Left renal pelvis (tissue), 4 donors: Measurements from ENCODE around the gene DTWD2. TPM values are rescaled to one million over a fixed set of nuclear protein-coding genes. Genes with fewer than 3 reads are reported as not detected.
"Not testable (repeated sequence)": the region's sequence is repeated elsewhere in the genome, so short reads cannot be mapped to it uniquely, and the experiment has no call there.

ENCODE experiments used
- DNase-seq, 4 donors: peaks; one replicate each; pipeline ENCODE4 v3.0.0-alpha.2; 2013; ENCODE audit warnings: low read depth in 4 of 4, low spot score in 3 of 4
- polyA plus RNA-seq, 4 donors: library from polyadenylated mRNA; unstranded; fragments of 120-200 nt; gene quantifications; one replicate each; pipeline ENCODE4 v1.2.1, GENCODE V29; 2013; ENCODE audit not compliant: insufficient read length in 4 of 4

Gene DTWD2
- polyA plus RNA-seq, 4 donors, result 6.9 to 17.2 (median 14.4) TPM

DNA sequence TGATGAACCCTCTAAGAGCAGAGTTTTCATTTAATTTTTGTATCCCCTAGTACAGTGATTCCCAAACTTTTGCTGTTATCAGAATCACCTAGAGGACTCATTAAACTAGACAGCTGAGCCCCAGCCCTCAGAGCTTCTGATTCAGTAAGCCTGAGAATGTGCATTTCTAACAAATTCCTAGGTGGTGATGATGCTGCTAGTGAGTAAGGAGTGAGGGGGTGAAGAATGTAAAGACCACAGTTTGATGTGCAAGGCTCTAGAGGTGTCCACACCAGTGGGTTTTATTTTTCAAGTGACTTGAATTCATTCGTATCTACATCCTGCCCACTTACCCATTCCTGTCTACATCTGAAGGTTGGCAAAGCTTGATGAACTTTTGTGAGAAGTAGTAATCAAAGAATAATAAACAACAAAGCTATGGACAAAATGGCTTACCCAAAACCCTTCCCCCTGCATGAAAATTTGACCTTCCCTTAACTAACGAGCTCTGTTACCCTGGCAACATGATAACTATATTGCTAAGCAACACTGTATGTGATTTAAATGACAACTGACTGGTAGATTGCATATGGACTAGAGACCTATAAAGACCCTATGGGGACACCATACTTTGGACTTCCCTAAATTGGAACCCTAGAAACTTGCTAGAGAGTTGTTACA is 35.2 kb downstream of the DTWD2 start:
- no peak for DNase-seq

DNA sequence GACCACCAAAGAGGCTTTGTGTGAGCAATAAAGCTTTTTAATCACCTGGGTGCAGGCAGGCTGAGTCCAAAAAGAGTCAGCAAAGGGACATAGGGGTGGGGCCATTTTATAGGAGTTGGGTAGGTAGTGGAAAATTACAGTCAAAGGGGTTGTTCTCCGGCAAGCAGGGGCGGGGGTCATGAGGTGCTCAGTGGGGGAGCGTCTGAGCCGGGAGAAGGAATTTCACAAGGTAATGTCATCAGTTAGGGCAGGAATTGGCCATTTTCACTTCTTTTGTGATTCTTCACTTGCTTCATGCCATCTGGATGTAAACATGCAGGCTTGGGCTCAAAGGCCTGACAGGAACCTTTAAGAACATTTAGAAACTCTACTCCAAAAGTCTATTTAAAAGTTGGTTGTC is 36.0 kb downstream of the DTWD2 start:
- not testable (repeated sequence) for DNase-seq

DNA sequence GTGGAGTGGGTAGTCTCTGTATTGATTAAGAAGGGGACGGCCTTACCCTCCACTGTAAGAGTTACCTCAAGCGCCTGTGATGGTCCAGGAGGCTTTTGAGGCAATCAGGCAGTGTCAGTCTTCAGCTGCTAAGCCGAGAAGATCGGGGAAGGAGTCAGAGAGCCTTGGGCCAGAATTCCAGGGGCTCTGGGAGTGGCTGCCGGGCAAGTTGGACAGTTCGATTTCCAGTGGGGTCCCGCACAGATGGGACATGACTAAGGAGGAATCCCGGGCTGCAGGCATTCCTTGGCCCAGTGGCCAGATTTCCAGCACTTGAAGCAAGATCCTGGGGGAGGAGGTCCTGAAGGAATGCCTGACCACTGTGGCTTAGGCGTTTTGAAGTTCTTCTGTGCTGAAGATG is 38.0 kb downstream of the DTWD2 start:
- not testable (repeated sequence) for DNase-seq

DNA sequence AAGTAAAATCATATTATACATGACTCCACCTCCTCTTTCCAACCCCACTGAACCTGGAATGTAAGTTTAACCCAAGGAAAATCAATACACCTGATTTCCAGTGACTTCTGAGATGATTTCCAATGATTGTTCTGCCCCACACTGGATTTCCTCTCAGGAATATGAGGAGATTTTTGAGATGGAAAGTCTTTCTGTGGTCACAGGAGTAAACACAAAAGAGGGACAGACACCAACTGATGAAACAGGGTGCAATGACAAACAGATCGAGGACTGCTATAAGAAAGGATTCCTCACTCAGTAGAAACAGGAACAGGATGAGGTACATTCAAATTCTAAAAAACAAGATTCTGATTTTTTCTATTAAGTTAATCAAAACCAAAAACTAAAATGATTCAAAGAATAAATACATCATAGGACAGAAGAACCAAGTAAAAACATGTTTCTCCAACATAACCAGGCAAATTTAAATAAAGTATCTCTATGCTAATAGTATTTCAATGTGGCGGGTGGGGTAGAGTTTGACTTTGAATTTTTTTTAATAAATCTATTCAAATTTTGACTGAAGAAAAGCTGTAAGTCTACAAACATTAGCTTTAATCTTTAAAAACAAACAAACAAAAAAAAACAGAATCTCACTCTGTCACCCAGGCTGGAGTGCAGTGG is 42.1 kb downstream of the DTWD2 start:
- no peak for DNase-seq

DNA sequence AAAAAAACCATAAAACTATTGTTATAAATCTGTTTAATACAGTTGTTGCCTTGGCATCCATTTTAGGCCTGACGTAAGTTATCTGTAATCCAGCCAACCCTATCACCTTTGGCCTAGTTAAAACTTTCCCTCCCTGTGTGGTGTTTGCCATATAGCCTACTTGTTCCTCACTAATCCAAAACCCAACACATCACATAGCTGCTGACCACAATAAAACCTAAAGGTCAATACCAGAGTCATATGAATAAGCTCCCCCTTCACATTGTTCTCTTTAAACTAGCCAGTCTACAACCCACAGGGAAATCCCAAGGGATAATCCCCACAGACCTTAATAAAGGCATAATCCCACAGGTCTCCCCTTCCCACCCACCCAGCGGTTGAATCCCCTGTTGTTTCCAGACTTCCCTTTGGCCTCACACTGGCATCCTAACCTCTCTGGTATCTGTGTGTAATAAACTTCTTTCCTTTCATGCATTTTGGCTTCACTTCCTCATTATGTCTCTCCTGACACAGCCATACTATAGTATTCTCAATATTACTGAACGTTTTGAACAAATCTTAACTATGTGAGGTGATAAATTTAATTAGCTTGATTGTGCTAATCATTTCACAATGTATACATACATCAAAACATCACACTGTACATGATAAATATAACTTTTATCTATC is 50.8 kb downstream of the DTWD2 start:
- DNase-seq, result no peak

DNA sequence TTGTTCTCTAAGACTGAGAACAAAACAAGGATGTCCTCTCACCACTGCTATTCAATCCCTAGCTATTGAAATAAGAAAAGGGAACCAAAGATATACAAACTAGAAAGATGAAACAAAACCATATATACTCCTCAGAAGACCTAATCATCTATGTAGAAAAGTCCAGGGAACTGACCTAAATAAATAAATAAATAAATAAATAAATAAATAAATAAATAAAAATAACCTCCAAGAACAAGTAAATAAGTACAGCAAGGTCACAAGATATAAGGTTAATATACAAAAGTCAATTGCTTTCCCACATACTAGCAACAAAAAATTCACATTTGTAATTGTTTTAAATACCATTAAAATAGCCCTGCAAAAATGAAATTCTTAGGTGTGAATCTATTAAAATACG is 54.6 kb downstream of the DTWD2 start:
- DNase-seq, result no peak

DNA sequence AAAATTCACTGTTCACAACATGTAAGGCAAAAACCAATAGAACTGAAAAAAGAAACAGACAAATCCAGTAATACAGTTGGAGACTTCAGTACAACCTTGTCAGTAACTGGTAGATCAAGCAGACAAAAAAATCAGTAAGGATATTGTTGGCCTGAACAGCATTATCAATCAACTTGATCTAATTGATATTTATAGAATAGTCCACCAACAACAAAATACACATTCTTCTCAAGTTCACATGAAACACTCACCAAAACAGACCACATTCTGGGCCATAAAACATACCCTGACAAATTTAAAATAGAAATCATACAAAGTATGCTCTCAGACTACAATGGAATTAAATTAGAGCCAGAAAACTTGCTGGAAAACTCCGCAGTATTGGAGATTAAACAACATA is 56.8 kb downstream of the DTWD2 start:
- no peak for DNase-seq

DNA sequence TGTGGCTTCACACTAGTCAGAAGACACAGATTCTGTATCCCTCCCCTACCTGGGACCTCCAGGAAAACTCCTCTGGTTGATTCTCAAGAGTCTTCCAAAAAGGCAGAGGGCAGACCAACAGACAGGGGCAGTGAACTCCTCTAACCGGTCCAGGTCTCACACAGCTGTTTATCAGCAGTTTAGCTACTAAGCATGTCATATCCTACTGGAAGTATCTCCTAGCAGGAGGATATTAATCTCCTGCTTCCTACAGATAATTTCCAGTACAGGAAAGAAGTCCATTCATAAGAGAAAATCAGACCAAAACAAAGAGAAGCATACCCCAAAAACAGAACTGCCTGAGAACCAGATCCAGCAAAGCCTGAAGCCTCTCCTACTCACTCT is 64.3 kb downstream of the DTWD2 start:
- DNase-seq, result no peak

DNA sequence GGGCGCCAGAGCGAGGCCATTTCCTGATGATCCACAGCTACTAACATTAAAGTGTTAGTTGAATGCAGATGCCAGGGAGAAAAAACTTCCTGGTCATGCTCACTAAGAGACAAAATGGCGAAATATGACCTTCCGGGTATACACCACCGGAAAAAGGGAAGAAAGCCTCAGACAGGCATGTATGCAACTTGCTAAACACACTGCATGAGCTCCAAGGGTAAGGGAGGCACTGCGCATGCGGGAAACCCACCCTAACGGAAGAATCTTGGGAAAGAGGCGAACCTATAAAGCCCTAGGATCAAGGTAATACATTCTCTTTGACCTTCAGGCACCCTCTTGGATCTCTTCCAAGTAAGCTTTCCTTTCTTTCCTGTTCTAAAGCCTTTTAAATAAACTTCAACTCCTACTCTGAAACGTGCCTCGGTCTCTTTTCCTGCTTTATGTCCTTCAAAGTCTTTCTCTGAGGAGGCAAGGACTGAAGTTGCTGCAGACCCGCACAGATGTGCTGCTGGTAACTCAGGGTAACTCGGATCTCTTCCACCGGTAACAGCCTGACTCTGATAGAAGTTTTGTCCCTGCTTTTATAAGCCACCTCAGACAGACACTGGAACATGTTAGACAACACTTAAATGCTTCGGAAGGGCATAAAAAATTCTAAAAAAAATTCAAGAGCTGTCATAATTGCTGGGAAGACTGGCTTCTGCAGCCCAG is 64.9 kb downstream of the DTWD2 start:
- DNase-seq, result no peak

DNA sequence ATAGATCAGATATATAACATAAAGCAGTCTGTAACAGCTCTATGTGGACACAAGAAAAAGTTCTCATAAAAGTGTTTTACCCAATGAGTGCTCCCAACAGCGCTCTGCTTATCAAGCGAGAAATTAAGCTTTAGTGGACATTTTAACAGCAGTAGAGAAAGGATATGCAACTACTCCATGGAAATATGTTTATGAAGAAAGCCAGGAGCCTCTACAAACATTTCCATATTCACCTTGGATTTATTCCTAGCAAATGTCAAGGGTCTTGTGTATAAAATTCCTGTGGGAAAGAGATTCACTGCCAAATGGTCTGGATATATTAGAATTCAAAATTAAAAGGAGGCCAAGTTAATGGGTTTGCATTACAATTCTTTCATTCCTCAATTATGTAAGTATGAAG is 66.5 kb downstream of the DTWD2 start:
- DNase-seq, result peak in 2 of 4 donors; percentile 3 to 9

DNA sequence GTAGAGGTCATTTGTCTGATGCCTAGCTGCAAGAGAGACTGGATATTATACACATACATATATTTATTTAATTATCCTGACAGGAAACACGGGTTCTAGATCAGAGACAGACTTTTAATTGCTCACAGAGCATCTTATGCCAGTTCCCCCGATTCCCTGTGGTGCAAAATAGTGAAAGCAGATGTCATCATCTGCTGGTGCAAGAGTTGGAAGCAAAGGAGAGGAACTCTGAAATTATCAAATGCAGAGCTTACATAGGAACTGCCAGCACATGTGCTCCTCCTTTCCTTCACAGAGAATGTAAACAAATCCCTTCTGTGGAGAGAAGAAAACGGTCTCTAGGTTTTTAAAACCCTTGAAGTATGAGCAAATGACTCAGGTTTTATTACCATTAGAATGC is 69.3 kb downstream of the DTWD2 start:
- no peak for DNase-seq

DNA sequence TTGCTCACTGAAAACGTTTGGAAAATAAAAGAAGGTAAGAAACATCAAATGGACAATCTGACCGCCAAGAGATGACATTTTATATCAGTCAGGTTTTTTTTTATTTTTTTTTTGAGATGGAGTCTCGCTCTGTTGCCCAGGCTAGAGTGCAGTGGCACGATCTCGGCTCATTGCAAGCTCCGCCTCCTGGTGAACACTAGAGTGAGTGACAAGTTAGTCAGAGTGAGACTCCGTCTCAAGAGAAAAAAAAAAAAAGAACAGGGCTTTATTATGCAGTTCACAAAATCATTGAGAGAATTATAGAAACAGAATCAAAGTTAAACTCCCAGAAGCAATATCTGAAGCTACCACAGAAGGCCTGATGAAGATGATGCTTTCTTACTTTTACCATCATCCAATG is 70.1 kb downstream of the DTWD2 start:
- DNase-seq, result no peak

DNA sequence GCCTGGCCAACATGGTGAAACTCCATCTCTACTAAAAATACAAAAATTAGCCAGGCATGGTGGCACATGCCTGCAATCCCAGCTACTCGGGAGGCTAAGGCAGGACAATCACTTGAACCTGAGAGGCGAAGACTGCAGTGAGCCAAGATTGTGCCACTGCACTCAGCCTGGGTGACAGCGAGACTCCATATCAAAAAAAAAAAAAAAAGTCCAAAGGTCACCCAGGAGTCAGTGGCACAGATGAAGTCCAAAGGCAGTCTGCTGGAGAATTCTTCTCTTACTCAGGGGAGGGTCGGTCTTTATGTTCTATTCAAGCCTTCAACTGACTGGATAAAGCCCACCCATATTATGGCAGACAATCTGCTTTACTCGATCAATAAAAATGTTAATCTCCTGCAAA is 80.8 kb downstream of the DTWD2 start:
- not testable (repeated sequence) for DNase-seq

DNA sequence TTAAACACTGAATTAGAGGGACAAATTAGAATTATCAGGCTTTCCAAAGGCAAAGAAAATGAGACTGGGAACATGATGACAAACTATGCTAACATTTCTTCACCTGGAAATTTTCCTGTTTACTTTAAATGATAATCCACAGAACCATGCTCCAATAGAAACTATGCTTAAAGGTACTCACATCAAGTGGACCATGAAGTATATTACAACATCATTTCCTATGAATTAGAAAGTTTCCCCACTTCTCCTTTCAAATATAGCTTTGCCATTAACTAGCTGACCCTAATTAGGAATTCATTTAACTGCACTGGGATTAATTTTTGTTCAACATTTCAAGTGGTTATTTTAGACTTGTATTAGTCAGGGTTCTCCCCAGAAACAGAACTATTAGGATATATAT is 81.4 kb downstream of the DTWD2 start:
- DNase-seq, result no peak

DNA sequence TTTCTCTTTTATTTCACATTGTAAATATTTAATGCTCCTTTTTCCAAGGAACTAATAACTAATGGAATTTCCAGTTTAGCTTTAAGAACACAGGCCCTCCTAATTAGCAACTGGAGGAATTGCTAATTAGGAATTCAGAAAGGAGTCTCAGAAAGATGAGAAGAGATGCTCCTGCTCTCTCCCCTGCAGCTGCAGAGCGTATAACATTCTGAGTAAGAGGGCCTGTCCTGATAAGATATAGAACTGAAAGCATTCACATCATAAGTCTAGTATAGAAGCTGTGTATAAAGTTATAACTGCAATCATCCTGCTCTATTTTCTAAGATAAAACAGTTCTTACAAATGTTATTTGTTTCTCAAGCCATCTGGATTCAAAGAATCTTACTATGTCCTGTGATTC is 83.2 kb downstream of the DTWD2 start:
- DNase-seq, result no peak

DNA sequence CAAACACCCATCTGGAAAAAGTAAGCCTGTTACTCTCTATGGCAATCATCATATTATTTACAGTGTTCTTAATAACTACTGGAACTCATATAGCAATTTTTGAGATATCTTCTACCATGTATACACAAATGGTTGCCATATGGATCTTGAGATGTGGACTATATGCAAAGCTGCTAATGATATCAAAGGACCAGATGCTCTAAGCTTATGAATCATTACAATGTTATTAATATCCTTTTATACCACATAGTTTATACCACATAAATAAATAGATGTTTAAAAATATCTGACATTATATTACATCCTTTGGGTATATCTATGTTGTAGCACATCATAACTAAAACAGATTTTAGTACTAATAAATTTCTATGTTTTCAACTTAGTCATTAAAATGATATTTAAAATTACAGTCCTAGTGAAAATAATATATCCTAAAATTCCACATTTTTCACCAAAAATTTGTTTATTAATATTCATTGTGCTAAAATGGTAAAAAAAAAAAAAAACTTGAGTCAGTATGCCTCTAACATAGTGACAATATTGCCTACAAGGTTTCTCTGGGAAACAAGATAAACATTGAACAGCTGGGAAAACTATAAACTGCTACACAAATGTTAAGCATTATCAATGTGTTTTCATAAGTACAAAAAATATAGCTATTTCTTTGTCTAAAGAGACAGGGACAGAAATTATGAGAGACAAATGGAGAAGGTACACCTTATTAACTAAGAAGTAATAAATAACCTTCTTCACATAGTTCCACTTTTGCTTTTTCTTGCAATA is 85.5 kb downstream of the DTWD2 start:
- DNase-seq, result no peak

DNA sequence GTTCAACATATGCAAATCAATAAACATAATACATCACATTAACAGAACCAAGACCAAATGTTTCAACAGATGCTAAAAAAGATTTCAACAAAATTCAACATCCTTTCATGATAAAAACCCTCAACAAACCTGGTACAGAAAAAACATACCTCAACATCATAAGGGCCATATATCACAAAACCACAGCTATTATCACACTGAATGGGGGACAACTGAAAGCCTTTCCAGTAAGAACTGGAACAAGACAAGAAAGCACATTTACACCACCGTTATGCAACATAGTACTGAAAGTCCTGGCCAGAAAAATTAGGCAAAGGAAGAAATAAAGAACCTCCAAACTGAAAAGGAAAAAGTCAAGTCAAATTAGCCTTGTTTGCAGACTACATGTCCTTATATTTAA is 93.6 kb downstream of the DTWD2 start:
- no peak for DNase-seq

DNA sequence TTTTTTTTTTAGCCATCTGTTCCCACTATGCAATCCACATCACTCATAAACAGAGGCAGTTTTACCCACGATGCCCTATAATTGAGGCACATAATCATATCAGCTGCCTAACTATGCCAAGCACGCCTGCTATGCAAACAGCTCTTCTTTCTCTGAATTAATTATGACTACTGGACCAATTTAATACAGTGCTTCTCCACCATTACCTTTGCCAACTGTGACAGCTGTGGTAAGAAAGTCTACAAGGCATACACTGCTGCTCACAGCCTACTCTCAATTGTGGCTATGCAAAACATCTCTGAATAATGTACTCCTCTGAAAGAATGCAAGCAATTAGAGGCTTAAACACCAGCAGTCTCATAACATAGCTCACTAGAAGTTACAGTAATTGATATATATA is 97.1 kb downstream of the DTWD2 start:
- DNase-seq, result no peak

DNA sequence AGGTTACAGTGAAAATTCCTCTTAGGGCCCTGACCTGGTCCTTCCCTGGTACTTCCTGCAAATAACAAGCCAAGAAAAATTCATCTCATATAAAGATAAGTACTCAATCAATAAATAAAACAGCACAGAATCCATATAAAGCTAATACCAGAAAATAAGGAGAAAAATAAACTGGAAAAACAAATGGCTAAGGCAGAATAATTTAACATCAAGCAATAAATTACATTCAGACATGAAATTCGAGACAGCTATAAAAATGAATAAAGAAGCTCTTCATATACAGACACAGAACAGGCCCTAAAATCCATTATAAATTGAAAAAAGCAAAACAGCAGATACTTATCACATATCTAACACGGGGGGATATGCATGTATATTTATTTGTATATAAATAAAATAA is 99.2 kb downstream of the DTWD2 start:
- no peak for DNase-seq

DNA sequence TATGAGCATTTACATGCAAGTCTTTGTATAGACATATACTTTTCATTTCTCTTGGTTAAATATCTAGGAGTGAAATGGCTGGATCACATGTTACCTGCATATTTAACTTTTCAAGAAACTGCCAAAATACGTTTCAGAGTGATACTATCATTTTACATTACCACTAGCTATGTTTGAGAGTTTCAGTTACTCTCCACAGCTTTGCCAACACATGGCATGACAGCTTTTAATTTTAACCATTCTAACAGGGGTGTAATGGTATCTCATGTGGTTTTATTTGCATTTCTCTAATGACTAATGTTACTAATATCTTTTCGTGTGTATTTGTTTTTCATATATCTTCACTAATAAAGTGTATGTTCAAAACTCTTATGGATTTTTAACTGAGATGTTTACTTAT is 99.8 kb downstream of the DTWD2 start:
- no peak for DNase-seq

DNA sequence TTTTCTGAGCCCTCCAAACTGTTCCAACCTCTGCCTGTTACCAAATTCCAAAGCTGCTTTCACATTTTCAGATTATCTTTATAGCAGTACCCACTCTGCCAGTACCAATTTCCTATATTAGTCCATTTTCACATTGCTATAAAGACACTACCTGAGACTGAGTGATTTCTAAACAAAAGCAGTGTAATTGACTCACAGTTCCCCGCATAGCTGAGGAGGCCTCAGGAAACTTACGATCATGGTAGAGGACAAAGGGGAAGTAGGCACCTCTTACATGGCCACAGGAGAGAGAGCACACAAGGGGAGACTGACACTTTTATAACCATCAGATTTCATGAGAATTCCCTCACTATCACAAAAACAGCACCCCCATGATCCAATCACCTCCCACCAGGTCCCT is 105.0 kb downstream of the DTWD2 start:
- DNase-seq, result no peak
